Sciatic nerve (tissue), 2 donors: ENCODE results near the gene PTPRN2. TPM values are rescaled to one million over a fixed set of nuclear protein-coding genes. Genes with fewer than 3 reads are reported as not detected.
"Not testable (repeated sequence)": the region's sequence is repeated elsewhere in the genome, so short reads cannot be mapped to it uniquely, and the experiment has no call there.

Source experiments
- ATAC-seq: fragments of 200-7000 bp; cut with Tn5 transposase; one replicate; pipeline ENCODE4 v1.9.1; 2020; ENCODE audit warnings: mild to moderate bottlenecking, moderate library complexity
- DNase-seq: peaks from one replicate; pipeline ENCODE4 v3.0.0-alpha.2; 2020; ENCODE audit warnings: low spot score
- intact Hi-C: fragments of 100-400 bp; cut with DNase I; formaldehyde crosslinking; loops from one replicate; pipeline ENCODE4 v1.14.2; 2022
- total RNA-seq: library from RNA; stranded (reverse); fragmentation: NEBNext Ultra II Directional; extraction: Animal tissue kit (Norgen Biotek cat#: 25700); gene quantifications from one replicate; pipeline ENCODE4 v1.2.1, GENCODE V29; 2021
- donor health status: DM: no; HTN: no; CAD: no.
- donor health status: DM: no; HTN: no; CAD: no.

Gene PTPRN2
- total RNA-seq, 1 donor from 2014 or later, result 12.7 TPM

GRCh38 chr7:158443014-158443687, 144.5 kb downstream of the PTPRN2 start:
- intact Hi-C loops, result no loop called here
- no peak for ATAC-seq
- no peak for DNase-seq

GRCh38 chr7:158442260-158442659, 145.4 kb downstream of the PTPRN2 start:
- intact Hi-C loops, result no loop called here
- DNase-seq (no peak), ATAC-seq (no peak)

DNA sequence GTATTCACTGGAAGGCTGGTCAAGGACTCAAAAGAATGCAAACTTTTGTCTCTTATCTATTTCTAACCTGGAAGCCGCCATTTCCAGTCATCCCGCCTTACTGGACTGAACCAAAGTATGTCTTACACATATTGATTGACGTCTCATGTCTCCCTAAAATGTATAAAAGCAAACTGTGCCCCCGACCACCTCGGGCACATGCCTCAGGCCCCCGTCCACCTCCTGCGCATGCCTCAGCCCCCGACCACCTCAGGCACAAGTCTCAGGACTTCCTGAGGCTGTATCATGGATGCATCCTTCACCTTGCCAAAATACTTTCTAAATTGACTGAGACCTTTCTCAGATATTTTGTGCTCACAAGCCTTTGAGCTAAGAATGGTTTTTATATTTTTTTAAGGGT, 148.6 kb downstream of the PTPRN2 start:
- peak; percentile 18 for DNase-seq
- intact Hi-C loops, result no loop called here
- ATAC-seq, result no peak

DNA sequence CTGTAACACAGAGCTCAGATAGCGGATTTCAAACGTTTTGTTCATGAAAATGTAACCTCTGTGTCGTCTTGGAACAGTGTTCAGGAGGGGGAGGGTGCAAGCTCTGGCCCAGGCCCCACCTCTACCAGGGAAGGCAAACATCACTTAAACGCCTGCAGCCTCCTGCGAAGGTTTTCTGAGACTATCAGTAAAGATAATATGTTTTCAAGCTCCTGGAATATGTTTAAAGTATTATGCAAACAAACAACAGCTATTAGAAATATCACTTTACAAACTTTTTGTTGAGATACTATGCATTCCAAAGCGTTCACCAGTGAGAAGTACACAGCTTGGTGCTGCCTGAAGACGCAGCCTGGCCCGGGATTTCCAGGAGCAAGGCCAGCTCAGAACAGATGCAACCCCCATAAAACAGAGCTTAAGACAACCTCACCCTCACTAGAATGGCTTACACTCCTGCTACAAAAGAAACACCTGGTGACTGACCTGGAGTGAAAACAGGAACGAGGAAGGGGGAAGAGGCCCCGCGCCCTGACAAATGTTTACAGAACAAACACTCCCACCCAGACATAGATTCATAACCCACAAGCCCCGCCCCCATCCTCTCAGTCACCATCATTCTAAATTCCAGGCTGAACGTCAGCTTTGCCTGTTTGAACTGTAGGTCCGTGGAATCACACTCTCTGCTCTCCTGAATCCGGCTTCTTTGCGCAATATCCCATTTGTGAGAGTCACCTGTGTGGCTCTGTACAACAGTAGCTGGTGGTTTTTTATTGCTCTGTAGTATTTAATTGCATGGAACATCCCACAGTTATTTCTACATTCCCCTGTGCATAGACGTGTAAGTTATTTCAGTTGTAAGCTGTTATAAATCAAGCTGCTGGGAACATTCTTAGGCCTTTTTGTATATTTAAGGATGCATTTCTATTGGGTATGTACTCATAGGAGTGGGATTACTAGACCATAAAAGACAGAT, 155.0 kb downstream of the PTPRN2 start:
- DNase-seq (no peak), ATAC-seq (no peak)
- intact Hi-C loops, result no loop called here

- intact Hi-C loops, result no loop called here
- ATAC-seq (peak; percentile 89), DNase-seq (no peak)
Observed at GRCh38 chr7:158431941-158432347, 155.7 kb downstream of the PTPRN2 start.

GRCh38 chr7:158431055-158431940, 156.3 kb downstream of the PTPRN2 start:
- DNase-seq, result no peak

GRCh38 chr7:158430308-158431034, 157.2 kb downstream of the PTPRN2 start:
- ATAC-seq, result no peak
- intact Hi-C loops, result no loop called here
- DNase-seq, result no peak

More at GRCh38 chr7:158431055-158431940, 156.3 kb downstream of the PTPRN2 start:
- peak; percentile 29 for ATAC-seq
- intact Hi-C loops, result no loop called here

DNA sequence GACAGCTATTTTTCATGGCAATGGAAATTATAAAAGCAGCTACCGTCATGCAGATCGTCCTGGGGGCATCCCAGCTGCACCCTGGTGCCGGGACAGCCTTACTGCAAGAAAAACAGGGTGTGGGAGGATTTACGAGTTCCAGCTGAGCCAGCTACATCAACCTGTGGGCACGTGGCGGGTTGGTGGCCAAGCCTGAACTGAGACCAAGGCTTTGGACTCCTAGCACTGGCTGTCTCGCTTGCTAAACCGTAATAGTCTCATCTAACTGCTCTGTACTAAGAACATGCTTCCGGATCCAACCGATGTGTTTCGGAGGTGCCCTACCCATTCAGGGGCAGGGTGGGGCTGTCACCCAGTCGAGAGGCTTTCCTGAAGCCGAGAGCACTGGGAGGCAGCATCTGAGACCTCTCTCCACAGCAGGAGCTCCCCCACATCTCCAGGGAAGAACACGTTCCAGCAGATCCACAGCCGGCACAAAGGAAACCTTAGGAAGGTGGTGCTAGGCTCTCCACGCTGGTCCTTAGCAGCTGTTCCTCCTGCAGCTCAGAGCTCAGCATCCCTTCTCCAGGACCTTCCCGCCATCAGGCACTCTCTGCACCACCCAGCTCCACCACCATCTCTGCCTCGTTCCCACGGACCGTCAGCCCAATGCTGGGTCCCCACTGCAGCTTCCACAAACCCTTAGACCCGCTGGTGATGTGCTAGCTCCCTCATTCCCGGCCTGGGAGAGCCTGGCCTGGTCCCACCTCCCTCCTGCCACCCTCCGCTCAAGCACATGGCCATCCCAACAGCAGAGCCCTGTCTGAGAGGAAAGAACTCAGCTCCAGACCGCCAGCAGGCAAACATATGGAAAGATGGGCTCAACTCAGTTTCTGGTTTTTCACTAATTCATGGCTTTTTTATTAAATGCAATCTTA, 158.5 kb downstream of the PTPRN2 start:
- no peak for ATAC-seq

DNA sequence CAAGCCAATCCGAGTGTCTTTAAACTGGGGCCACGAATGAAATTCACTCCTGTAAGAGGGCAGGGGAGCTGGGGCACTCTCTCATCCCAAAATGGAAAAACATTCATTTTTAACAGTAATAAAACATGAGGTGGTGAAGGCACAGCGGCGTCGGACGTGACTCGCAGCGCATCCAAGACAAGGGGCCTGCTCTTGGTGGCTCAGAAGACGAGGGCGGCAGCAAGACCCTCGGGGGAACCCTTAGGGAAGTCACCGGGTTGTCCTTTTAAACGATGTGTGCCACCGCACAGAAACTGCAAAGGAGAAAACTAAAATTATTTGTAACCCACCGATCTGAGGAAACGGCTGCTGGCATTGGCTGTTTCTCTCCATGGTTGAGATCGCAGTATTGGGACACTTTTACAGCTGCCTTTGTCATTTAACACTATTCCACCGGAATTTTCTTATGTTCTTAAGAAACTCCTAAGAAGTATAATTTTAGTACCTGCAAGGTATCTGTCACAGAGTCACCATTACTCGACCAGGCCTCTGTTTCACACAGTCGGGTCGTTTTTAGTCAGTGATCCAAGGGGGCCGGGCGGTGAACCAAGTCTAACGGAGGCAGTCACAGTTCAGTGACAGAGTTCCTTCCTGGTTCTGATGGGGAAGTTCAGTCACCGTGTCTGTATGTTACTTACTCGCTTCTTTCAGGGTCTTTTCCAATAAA, 159.3 kb downstream of the PTPRN2 start:
- ATAC-seq, result no peak

More for the DNA sequence above, 158.5 kb downstream of the PTPRN2 start:
- intact Hi-C loops, result no loop called here
- no peak for DNase-seq

GRCh38 chr7:158425676-158426075, 161.9 kb downstream of the PTPRN2 start:
- peak; percentile 14 for DNase-seq
- ATAC-seq, intact Hi-C loops: not testable (repeated sequence)

More for the DNA sequence above, 159.3 kb downstream of the PTPRN2 start:
- intact Hi-C loops, result no loop called here
- no peak for DNase-seq

- DNase-seq (no peak), ATAC-seq (no peak)
- intact Hi-C loops, result no loop called here
Observed at GRCh38 chr7:158424531-158424930, 163.1 kb downstream of the PTPRN2 start.

DNA sequence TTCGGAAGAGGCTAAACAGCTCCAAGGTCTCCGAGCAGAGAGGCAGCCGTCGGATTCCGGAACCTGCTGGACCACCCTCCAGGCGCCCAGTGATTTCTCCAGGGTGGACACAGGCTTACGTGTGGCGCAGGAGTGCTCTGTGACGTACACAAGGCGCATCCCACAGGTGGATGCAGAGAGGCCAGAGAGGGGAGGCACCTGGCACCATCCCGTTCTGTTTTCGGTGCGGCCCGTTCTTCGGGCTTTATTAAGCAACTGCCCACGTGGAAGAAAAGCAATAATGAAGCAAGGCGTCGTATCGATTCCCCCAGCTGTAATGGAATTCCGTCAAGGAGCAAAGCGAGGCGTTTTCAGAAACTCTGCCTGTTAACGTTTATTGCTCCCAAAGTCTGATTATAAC, 163.6 kb downstream of the PTPRN2 start:
- ATAC-seq (no peak), DNase-seq (peak; percentile 40)
- intact Hi-C loops, result no loop called here

DNA sequence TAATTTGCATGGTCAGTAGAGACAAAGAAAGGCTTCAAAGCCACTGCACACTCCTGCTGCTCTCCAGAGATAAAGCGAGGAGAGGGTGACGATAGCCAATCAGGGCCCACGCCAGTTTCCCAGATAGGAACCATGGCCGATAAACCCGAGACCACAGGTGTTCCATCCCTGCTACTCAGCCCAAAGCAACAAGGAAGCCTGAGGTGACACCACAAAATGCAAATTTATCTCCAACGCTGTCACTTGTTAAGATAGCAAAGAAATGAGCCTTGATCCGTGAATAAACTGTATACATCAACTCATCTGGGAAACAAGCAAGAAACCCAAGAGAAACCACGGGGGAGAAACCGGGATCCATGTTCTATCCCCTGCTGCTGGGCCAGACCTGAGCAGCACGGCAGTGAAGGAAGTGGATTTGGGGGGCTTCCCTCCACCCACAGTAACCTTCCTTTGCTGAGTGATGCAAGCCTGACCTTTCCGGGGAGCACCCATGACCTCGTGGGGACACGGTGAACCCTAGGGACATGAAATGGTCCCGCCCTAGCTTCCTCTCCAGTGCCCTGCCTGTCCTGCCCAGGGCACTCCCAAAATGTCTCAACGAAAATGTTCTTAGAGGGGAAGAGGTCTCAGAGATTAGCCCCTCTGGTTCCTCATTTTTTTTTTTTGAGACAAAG, 164.6 kb downstream of the PTPRN2 start:
- ATAC-seq (no peak), DNase-seq (no peak)
- intact Hi-C loops, result no loop called here

GRCh38 chr7:158422196-158422886, 165.3 kb downstream of the PTPRN2 start:
- ATAC-seq (no peak), DNase-seq (no peak)
- intact Hi-C loops, result no loop called here

DNA sequence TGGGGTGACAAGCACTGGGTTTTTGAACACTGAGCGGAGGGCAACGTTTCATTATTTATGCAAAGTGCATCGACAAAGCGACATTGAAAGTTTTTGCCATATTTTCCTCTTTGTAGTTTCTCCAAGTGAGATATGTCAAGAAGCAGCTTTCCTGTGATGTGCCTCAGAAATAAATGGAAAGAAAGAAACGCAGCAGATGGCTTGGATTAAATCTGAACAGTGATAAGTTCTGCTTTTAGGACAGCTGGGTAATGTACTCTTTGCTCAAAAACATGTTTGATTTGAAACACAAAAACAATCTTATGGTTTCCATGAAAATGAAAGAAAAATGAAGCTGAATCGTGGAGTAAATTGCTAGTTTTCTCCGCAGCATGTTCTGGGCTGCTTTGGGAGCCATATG, 166.3 kb downstream of the PTPRN2 start:
- ATAC-seq, result no peak
- DNase-seq, result no peak
- intact Hi-C loops, result no loop called here
